RPMI7951 (cell line): ENCODE measurements around the gene MAP3K7. TPM values are rescaled to one million over a fixed set of nuclear protein-coding genes. Genes with fewer than 3 reads are reported as not detected.
A peak's percentile ranks its signal among the peaks of the same experiment; 100 is the strongest.

Experiments
- DNase-seq: peaks from one replicate; pipeline ENCODE4 v3.0.0-alpha.2; 2012; ENCODE audit warnings: low read depth
- total RNA-seq: library from RNA; depleted of rRNA; stranded (reverse); fragments of >200 nt; shearing (Covaris generic); gene quantifications from 2 replicates; pipeline ENCODE4 v1.2.3, GENCODE V29; 2014

Gene MAP3K7
- total RNA-seq, 1 experiment from 2014 or later, result 38.8 TPM

DNA sequence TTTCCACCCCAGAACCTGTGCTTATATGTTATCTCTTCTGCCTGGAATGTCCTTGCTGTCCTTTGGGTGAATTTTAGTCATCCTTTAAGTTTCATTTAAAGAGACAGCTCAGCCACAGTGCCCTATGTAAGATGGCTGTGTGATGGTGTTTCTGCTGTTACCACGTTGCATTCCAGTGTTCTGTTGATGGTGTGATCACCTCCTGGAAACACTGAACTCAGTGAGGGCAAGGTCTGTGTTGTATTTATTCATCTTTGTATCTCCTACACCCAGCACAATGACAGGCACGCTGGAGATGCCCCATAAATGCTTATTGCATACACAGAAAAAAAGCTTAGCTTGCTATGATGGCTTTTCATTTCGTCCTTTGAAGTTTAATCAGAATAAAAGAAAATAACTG, 102.5 kb downstream of the MAP3K7 start:
- DNase-seq, result no peak

DNA sequence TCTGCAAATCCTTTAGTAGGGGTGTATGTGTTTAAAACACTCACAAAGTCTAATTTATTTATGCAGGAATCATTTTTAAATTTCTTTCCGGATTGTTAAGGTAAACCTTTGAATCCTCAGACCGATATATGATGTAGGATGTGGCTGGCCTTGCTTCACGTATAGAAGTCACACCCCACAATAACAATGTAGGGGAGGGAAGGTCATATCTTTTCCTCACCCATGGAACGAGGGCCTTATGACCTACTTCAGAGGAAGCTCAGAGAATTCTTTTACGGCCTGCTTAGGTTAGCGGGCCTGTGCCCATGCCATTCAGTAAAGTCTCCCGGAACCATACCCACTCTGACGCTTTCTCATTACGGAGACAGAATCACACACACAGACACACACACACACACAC, 102.9 kb downstream of the MAP3K7 start:
- DNase-seq, result no peak

DNA sequence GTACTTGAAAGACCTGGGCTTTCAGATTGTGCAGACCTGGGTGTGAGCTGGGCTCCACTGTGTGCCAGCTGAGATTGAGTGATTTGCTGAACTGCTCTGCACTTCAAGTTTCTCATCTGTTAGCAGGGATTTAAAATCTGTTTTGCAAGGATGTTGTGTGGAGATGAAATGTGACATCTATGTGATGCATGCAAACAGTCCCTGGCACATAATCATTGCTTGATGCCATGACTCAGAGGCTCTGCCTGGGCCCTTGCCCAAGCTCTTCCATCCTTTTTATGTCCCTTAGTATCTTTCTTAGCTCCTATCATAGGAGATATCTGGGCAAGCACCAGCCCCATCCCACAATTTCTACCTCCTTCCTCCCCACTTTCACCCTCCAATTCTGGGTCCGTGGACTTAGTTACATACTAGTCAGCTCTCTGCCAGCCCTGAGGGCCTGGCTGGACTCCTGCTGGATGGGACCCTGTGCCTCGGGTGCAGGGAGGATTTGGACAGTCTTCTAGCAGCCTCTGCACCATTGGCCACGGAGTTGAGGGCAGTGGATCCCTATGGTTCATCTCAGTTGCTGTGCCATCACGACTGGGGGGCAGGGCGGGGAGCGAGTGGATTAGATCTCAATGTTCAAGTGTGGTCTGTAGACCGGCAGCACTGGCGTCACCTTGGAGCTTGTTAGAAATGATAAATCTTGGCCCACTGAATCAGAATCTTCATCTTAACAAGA, 103.6 kb downstream of the MAP3K7 start:
- peak; percentile 55 for DNase-seq

DNA sequence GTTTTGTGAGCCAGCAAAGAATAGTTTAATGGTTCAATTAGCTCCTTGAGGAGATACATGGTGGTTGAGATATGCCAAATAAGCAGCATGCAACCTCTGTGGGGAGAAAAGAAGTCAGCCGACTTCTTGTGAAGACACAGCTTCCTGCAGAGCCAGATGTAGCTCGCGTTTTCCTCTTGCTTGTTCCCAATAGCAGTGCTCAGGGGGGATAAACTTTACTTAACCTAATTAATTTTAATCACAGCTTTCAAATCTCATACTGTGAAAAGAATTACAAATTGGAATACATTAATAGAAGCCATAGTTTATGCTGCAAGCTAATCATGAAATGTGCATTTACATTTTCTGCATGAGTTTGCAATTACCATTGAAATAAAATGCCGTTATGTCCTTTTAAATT, 106.2 kb downstream of the MAP3K7 start:
- DNase-seq, result no peak

DNA sequence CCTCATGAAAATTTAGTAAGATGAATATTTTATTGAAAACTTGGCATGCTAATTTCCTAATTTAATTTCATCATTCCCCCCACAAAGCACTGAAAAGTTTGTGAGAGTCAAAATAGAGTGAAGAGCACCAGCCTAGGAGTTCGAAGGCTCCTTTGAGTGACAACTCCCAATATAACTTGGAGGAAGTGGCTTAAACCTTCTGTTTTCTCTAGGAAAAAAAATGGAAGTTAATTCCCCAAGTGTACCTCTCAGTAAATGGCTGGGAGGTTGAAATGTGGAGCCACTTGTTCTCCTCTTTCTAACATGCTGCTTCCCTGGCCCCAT, 107.3 kb downstream of the MAP3K7 start:
- DNase-seq, result no peak

DNA sequence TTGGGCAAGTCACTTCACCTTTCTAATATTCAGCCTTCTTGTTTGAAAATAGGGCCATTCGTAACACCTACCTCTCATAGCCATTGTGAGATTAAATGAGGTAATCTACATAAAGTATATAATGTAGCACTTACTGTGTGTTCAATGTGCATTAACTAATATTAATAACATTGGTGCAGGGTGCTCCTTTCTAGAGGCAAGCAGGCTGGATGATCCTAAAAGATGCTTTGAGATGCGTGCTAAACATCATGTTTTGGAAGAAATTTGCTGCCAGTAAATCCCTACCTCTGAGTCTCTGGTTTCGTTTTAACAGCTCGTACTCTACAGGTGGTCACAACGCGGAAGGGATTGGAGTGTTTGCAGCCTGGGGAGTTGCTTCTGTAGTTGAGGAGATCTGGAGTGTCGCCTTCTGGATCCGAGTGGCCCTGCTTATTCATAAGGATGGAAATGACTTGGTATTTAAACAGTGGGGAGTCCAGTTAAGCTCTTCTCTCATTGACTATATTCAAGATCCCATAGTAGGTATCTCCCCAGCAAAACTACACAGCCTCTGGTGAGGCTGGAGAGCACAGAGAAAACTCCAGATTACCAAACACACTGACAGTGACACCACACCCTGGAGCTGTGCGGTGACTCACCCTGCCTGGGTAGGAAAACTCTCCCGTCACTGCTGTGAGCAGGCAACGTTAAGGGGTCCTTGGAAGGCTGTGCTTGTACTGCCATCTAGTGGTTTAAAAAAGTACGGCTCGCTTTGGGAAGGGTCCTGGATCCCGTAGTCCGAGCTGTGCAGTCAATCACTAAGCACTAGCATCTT, 107.9 kb downstream of the MAP3K7 start:
- DNase-seq, result peak; percentile 93

DNA sequence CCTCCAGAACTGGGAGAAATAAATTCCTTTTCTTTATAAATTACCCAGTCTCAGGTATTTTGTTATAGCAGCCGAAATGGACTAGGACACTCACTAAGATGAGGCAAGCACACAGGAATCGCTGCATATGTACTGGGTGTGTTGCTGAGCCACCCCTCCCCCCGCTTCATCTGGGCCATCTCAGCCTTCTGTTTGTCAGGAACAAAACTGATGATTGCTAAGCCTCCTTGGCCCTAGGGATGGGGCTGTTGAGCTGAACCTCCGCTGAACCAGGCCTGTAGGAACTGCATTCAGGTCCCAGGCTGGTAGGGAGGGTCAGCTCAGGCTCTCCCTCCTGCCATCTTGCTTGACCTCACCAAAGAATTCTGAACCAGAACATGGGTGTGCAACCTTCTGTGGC, 108.6 kb downstream of the MAP3K7 start:
- DNase-seq, result no peak

DNA sequence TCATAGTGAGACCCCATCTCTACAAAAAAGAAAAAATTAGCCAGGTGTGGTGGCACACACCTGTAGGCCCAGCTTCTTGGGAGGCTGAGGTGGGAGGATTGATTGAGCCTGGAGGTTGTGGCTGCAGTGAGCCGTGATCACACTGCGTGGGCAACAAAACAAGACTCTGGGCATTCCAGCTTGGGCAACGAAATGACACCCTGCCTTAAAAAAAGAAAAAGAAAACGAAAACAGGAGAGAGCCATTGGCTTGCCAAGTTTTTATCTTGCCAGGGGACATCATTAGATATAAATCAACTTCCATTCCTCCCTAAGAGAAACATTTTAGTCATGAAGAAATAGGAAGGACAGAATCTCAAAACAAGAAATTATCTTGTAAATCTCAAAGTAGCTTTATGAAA, 109.5 kb downstream of the MAP3K7 start:
- peak; percentile 34 for DNase-seq

DNA sequence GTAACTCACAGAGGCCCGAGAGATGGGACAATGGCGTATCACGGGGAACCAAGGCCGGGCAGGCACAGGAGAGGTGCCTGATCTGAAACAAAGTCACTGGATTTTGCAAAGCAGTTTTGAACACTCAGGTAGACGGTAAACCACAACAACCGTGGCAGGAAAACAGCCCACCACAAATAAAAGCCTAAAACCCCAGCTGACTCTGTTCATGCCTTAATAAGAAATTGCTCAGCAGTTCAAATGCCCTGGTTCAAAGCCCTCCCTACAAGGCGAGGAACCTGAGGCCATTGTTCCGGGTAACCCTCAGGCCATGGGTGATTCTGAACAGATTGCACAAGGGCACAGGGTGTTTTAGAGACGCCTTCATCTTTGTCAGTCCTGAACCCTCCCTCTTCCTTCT, 114.2 kb downstream of the MAP3K7 start:
- DNase-seq, result no peak

DNA sequence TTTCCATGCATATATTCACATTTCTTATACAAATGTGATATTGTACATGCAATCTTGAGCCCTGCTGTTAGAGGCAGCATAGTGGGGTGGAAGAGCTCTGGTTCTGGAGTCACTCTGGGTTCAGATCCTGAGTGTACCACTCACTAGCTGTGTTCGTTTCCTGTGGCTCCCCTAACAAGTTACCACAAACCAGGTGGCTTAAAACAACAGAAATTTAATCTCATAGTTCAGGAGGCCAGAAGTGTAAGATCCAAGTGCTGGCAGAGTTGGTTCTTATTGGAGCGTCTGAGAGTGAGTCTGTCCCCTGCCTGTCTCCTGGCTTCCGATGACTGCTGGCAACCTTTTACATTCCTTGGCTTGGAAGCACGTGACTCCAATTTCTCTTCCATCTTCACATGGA, 115.6 kb downstream of the MAP3K7 start:
- DNase-seq, result no peak

DNA sequence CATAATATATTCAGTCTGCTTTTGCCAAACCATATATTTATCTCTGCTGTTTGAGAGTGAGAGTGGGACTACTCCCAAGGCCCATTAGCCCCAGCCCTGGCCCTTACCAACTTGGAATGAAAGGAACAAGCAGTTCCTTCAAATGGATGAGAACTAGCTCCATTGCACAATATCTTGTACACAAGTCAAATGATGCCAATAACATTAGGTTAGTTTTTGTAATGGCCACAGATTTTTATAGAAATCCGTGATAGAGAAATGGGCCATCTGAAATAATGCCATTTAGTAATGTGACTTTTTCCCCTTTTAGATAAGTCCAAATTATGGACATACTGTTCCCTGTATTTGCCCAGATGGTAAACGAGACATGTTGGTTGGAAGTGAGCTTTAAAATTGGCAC, 117.0 kb downstream of the MAP3K7 start:
- no peak for DNase-seq

DNA sequence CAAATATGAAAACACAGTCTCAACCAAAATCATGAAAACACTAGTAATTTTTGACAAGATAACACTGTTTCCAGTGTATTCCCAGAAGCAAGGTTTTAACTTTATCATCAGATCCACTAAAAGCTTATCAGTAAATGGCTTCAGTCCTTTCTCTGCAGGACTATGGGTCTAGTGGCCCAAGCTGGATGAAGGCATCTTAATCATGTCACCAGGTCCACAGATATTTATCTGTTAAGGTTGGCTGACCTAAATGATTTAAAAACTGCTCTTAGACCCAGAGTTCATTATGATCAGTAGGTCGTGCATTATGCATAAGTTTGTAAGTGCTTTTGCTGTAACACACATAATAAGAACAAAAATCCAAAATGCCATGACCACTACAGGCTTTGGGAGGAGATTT, 118.0 kb downstream of the MAP3K7 start:
- DNase-seq, result no peak

DNA sequence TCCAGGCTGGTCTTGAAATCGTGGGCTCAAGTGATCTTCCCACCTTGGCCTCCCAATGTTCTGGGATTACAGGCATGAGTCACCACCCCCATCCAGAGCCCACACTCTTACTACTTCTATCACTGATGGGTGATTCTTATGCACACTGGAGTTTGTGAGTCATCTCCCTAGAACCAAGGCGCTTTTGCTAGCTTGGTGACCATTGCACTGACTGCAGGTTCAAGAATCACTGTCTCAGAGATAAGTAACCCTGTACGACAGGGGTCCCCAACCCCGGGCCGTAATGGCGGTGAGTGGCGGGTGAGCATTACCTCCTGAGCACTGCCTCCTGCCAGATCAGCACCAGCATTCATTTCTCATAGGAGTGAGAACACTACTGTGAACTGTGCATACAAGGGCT, 118.8 kb downstream of the MAP3K7 start:
- peak; percentile 81 for DNase-seq

DNA sequence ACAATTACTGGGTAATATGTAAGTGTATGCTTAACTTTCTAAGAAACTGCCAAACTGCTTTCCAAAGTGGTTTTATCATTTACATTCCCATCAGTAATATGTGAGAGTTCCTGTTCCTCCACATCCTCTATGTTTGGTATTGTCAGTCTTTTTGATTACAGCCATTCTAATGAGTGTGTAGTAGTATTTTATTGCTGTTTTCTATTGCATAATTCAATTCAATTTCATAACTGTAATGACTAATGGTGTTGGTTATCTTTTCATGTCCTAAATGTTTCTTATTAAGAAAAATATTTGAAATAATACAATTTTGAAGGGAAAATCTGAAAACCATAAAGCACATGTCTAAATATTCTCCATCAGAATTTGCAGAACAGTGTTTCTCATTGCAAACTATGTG, 119.3 kb downstream of the MAP3K7 start:
- DNase-seq, result no peak

DNA sequence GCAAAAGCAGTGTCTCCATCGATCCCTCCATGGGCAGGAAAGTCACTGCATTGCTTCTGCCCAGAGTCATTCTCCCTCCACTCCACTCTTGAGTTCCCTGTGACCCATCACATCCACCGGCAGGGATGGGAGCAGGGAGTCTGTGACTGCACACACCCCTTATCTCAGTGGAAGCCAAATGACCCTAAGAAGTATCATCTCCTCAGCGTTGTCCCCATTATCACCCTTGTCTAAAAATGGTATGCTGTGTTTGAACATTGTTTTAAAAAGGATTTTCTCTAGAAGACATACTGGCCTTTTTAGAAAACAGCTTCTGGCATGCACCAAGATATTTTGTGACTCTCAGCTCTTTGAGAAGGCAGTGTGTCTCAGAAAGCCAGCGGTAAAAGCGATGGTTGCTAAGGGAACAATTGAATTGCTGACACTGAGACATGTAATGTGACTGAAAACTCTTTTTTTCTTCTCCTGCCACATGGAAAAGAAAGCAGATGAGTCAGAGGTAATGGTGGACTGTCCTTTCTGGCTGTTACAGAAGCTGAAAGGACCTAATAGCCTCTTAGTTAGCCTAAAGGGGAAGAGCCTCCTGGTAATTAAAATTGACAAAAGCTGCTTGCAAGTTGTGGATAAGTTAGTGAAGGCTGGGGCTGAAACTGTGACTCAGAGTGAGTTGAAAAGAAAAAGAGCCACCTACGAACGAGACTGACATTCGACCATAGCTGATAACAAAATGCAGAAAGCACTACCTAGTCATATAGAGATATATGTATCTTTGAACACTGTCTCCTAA, 120.5 kb downstream of the MAP3K7 start:
- peak; percentile 74 for DNase-seq

DNA sequence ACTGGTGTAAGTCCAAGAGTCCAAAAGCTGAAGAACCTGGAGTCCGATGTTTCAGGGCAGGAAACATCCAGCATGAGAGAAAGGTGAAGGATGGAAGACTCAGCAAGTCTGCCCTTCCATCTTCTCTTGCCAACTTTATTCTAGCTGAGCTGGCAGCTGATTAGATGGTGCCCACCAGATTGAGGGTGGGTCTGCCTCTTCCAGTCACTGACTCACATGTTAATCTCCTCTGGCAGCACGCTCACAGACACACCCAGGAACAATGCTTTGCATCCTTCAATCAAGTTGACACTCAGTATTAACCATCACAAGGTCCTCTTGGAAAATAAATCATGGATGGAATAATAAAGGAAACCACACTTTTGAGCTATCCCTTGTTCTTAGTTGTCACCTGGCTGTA, 121.2 kb downstream of the MAP3K7 start:
- DNase-seq, result no peak

DNA sequence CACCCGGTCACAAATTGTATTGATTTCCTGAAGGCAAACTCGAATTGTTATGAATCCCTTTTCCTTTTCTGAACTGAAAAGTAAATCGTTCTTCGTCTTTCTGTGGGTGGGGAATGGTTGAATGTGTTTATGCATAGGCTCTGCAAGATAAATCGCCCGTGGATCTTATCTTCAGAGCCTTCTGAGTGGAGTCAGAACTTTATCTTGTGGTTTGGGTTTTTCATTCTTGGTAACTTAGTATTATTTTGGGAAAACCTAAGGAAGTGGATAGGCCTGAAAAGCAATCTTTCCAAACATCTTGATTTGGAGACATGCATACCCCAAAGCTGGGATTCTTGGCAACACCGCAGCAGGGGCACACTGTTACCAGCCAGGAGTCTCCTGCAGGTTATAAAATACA, 122.4 kb downstream of the MAP3K7 start:
- DNase-seq, result no peak

DNA sequence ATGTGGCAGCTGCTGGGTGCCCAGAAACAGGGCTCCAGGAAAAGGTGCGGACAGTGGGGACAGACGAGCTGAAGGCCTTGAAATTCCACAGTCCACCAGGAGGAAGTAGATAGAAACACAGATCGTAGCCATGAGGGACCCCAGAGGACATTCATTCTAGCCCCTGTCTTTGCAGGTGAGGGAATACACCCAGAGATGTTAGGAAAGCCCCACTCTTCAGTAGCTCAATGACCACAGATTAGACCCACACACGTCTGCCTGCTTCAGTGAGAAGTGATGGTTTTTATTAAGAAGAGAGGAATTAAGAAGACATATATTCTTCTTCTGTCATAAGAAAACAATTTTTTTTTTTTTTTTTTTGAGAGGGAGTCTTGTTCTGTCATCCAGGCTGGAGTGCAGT, 123.0 kb downstream of the MAP3K7 start:
- DNase-seq, result no peak
